GM12878 (cell line): Measurements from ENCODE around the gene IQCK. TPM values are rescaled to one million over a fixed set of nuclear protein-coding genes. Genes with fewer than 3 reads are reported as not detected.

Experiments used
- ATAC-seq: fragments of 200-7000 bp; cut with Tn5 transposase; 3 replicates; pipeline ENCODE4 v1.9.1; 2020; ENCODE audit warnings: mild to moderate bottlenecking, moderate library complexity
- BruUV-seq: library from RNA; stranded (reverse); fragments of 400-500 nt; replicated peaks from 2 replicates; lab custom pipeline; 2021; lab: Mats Ljungman, UMichigan
- CTCF ChIA-PET: fragments of 300-600 bp; sonication (Branson Sonifier 250); formaldehyde crosslinking; extraction: SDS; loops from one replicate; lab custom pipeline; 2021; ENCODE audit warnings: inconsistent platforms; lab: Yijun Ruan, JAX
- POLR2A ChIA-PET: fragments of 350-600 bp; formaldehyde crosslinking; extraction: SDS; loops from one replicate; lab custom pipeline; 2021; ENCODE audit warnings: inconsistent platforms; lab: Charles Lee
- RAD21 ChIA-PET: fragments of 300-600 bp; sonication (Branson Sonifier 250); formaldehyde crosslinking; loops from one replicate; lab custom pipeline; 2023; ENCODE audit warnings: antibody characterized with exemption; ENCODE audit not compliant: unreplicated experiment; lab: Charles Lee
- SMC1A ChIA-PET: fragments of 300-600 bp; sonication (Branson Sonifier 250); formaldehyde crosslinking; loops from one replicate; lab custom pipeline; 2023; ENCODE audit not compliant: unreplicated experiment, uncharacterized antibody; lab: Charles Lee
- DNase-seq: peaks from one replicate; pipeline ENCODE4 v3.0.0-alpha.2; 2011; ENCODE audit warnings: low read depth, low spot score
- FAIRE-seq: peaks from 3 replicates; lab custom pipeline; 2011; peaks lifted over from hg19 to GRCh38; lab: Jason Lieb, UNC
- H2AFZ ChIP-seq: 2 replicates; pipeline ENCODE4 v1.6.0; 2011; ENCODE audit warnings: low read depth, low read length, control low read depth; ENCODE audit not compliant: control insufficient read depth
- H3K27ac ChIP-seq: 2 replicates; pipeline ENCODE4 v1.5.1; 2011; ENCODE audit warnings: control low read depth; ENCODE audit not compliant: control insufficient read depth, insufficient read depth
- H3K27me3 ChIP-seq, 2 experiments: replicated peaks in 1 of 2; 2 replicates each; pipeline versions ENCODE4 v1.6.0 to v1.6.1; 2011; ENCODE audit warnings: low read length in 1 of 2; ENCODE audit not compliant: control insufficient read depth in 2 of 2, insufficient read depth in 2 of 2
- H3K36me3 ChIP-seq, 2 experiments: 2 replicates each; pipeline ENCODE4 v1.5.1; 2011; ENCODE audit warnings: low read length in 1 of 2; ENCODE audit not compliant: control insufficient read depth in 2 of 2, insufficient read depth in 2 of 2
- H3K4me1 ChIP-seq: 2 replicates; pipeline ENCODE4 v1.6.1; 2011; ENCODE audit warnings: mild to moderate bottlenecking, low read length, moderate library complexity, mixed read lengths; ENCODE audit not compliant: control insufficient read depth, insufficient read depth
- H3K4me2 ChIP-seq: 2 replicates; pipeline ENCODE4 v1.6.0; 2011; ENCODE audit warnings: control low read depth; ENCODE audit not compliant: control insufficient read depth, insufficient read depth
- H3K4me3 ChIP-seq: fragments of 200-600 bp; sonication (generic); 2 replicates; pipeline ENCODE4 v1.5.1; 2016
- H3K79me2 ChIP-seq: 2 replicates; pipeline ENCODE4 v1.6.0; 2011; ENCODE audit warnings: low read length; ENCODE audit not compliant: control insufficient read depth, insufficient read depth
- H3K9ac ChIP-seq: 2 replicates; pipeline ENCODE4 v1.8.0; 2011; ENCODE audit warnings: low read length, control low read depth, mixed read lengths; ENCODE audit not compliant: control insufficient read depth, insufficient read depth
- H3K9me3 ChIP-seq: replicated peaks from 3 replicates; pipeline ENCODE4 v1.5.1; 2011; ENCODE audit warnings: mild to moderate bottlenecking, low read length; ENCODE audit not compliant: control insufficient read depth, insufficient read depth
- H4K20me1 ChIP-seq: 2 replicates; pipeline ENCODE4 v1.6.0; 2011; ENCODE audit not compliant: control insufficient read depth, insufficient read depth
- ATF7 ChIP-seq: fragments of 450-650 bp; IDR thresholded peaks from 2 replicates; pipeline ENCODE4 v1.6.1; 2016; ENCODE audit warnings: low read depth, mild to moderate bottlenecking
- CBX3 ChIP-seq: fragments of 200-600 bp; sonication (generic); IDR thresholded peaks from 2 replicates; pipeline ENCODE4 v1.6.1; 2016; ENCODE audit warnings: low read depth, borderline replicate concordance
- CBX5 ChIP-seq: sonication (generic); IDR thresholded peaks from 2 replicates; pipeline ENCODE4 v1.6.1; 2016; ENCODE audit warnings: low read depth, moderate library complexity, mild to moderate bottlenecking, inconsistent platforms
- CHD1 ChIP-seq: IDR thresholded peaks from 2 replicates; pipeline ENCODE4 v1.6.1; 2012; ENCODE audit warnings: low read depth, low read length, improper control_type of control experiment
- CHD4 ChIP-seq: fragments of 200-600 bp; sonication (generic); IDR thresholded peaks from 2 replicates; pipeline ENCODE4 v1.6.1; 2016; ENCODE audit warnings: mild to moderate bottlenecking
- HCFC1 ChIP-seq: fragments of 150-350 bp; IDR thresholded peaks from 2 replicates; pipeline ENCODE4 v1.6.1; 2014; ENCODE audit warnings: low read length
- HDAC2 ChIP-seq: fragments of 200-600 bp; sonication (generic); IDR thresholded peaks from 2 replicates; pipeline ENCODE4 v1.6.1; 2017
- HDGF ChIP-seq: fragments of 450-650 bp; IDR thresholded peaks from 2 replicates; pipeline ENCODE4 v1.6.1; 2016; ENCODE audit warnings: antibody characterized with exemption
- IRF4 ChIP-seq: IDR thresholded peaks from 2 replicates; pipeline ENCODE4 v1.6.1; 2011; ENCODE audit warnings: low read depth, low read length
- KLF5 ChIP-seq: fragments of 450-650 bp; IDR thresholded peaks from 2 replicates; pipeline ENCODE4 v1.6.1; 2014; ENCODE audit warnings: mild to moderate bottlenecking; ENCODE audit not compliant: partially characterized antibody
- MEF2A ChIP-seq: IDR thresholded peaks from 2 replicates; pipeline ENCODE4 v1.6.1; 2011; ENCODE audit warnings: low read depth, mild to moderate bottlenecking, low read length, moderate library complexity; ENCODE audit not compliant: insufficient read depth
- NBN ChIP-seq: fragments of 450-650 bp; IDR thresholded peaks from 2 replicates; pipeline ENCODE4 v1.6.1; 2016
- NR2C2 ChIP-seq: IDR thresholded peaks from 2 replicates; pipeline ENCODE4 v1.6.1; 2011; ENCODE audit warnings: borderline replicate concordance, low read depth; ENCODE audit not compliant: control insufficient read depth, insufficient read length
- POLR2AphosphoS5 ChIP-seq: IDR thresholded peaks from 2 replicates; pipeline ENCODE4 v1.6.1; 2011; ENCODE audit warnings: mild to moderate bottlenecking, low read length, inconsistent platforms
- SUPT20H ChIP-seq: IDR thresholded peaks from 2 replicates; pipeline ENCODE4 v1.6.1; 2011; ENCODE audit warnings: low read depth, mild to moderate bottlenecking, low read length, moderate library complexity, borderline replicate concordance; ENCODE audit not compliant: control insufficient read depth
- ZNF274 ChIP-seq: IDR thresholded peaks from one replicate; pipeline ENCODE4 v1.8.0; 2011; ENCODE audit not compliant: insufficient read length, insufficient read depth
- WGBS: methylation state at CpG from one replicate; pipeline ENCODE4 v1.1.6; 2016; ENCODE audit warnings: low lambda C conversion rate; ENCODE audit not compliant: insufficient replicate concordance, insufficient coverage; ENCODE audit errors: missing lambda C conversion rate; 5-methylcytosine and 5-hydroxymethylcytosine counted together
- in situ Hi-C: fragments of 300-500 bp; cut with MboI; formaldehyde crosslinking; loops from 9 replicates; pipeline ENCODE4 v1.14.3; 2018; ENCODE audit warnings: mixed read lengths
- intact Hi-C: fragments of 100-400 bp; cut with micrococcal nuclease; formaldehyde crosslinking; loops from one replicate; pipeline ENCODE4 v1.14.2; 2022; ENCODE audit not compliant: unreplicated experiment
- polyA plus RNA-seq, 11 experiments: library from polyadenylated mRNA; depleted of rRNA in 4 of 11; unstranded in 6 of 11; stranded (reverse) in 5 of 11; fragments of >200 nt; fragmentation: Nextera tagmentation in 4 of 11; fragmentation: Illumina TruSeq in 1 of 11; extraction: Ambion mirVana in 4 of 11; extraction: Trizol in 1 of 11; gene quantifications; 1 replicate in 1 of 11; 2 replicates in 10 of 11; pipeline versions ENCODE4 v1.2.1 to v1.2.3, GENCODE V29; 2011 to 2016; ENCODE audit warnings: inconsistent platforms in 2 of 11, missing spikeins in 2 of 11, low read depth in 1 of 11
- total RNA-seq, 4 experiments: library from RNA; depleted of rRNA in 3 of 4; stranded (reverse); fragments of >200 nt in 3 of 4; fragmentation: Illumina TruSeq in 1 of 4; extraction: Trizol in 1 of 4; gene quantifications; 2 replicates each; pipeline versions ENCODE4 v1.2.1 to v1.2.3, GENCODE V29; 2013 to 2021
- TF ChIP-seq, protein P1 (sequence below): fragments of 450-650 bp; conservative IDR thresholded peaks from 2 replicates; pipeline ENCODE4 v1.6.1; 2017; ENCODE audit warnings: mild to moderate bottlenecking, moderate library complexity

Gene IQCK
- total and polyA plus RNA-seq, 10 of the 15 experiments (the other 5 are each of a cell fraction or from before 2014, with no cell fraction given): 1.0 to 4.2 (median 2.4) TPM

- no peak overlapping the region for H2AFZ ChIP-seq
- intact Hi-C loops (loop anchor here (10.0 kb wide), 1 partner anchor 54 kb away; no protein-coding TSS in a partner anchor), in situ Hi-C loops (no loop called here)
- FAIRE-seq (no peak), ATAC-seq (no peak), DNase-seq (no peak)
- H3K27me3 ChIP-seq: no peaks in the 10 kb centered on the region
- no peaks in the 10 kb centered on the region for H3K79me2 ChIP-seq
- ChIA-PET RAD21 (no interaction called here), POLR2A (no interaction called here), CTCF (no interaction called here), SMC1A (no interaction called here)
- no peaks in the 10 kb centered on the region for H4K20me1 ChIP-seq
- WGBS: 45% methylated on average over 9 of the region's 9 CpGs
- no peaks in the 10 kb centered on the region for H3K4me1 ChIP-seq
- BruUV-seq: no TSS peak
- TF ChIP-seq POLR2AphosphoS5: no peak
- TF ChIP-seq CHD1: no peak
- no peak for TF ChIP-seq NBN
- TF ChIP-seq MEF2A: no peak
- no peak for TF ChIP-seq HDAC2
- TF ChIP-seq HDGF: no peak
- TF ChIP-seq SUPT20H: no peak
- TF ChIP-seq KLF5: no peak
- TF ChIP-seq CHD4: no peak
- TF ChIP-seq HCFC1: no peak
- no peak overlapping the region for H3K27ac ChIP-seq
- no peak overlapping the region for H3K9ac ChIP-seq
- H3K4me2 ChIP-seq: no peak overlapping the region
- H3K36me3 ChIP-seq: no peaks in the 10 kb centered on the region
- H3K9me3 ChIP-seq: no peaks in the 10 kb centered on the region
- H3K4me3 ChIP-seq: no peak overlapping the region
These were observed 141.1 kb downstream of the IQCK start for GRCh38 chr16:19859166-19859565.

DNA sequence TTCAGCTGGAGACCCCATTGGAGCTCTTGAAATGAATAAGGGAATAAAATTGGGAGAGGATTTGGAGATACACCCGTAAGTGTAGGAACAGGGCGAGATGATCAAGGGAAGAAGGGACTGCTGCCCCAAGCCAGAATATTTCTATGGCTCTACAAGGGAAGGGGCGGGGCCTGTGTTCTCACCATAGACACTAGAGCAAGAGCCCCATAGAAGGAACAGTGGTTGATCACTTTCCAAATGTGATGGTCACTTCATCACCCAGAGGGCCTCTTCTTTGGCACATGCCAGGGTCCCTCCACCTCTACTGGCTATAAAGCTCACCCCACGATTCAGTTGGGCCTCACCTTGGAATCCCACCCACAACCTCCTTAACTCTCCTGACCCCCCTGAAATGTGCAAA, 141.5 kb downstream of the IQCK start:
- RAD21 ChIA-PET: no interaction called here
- DNase-seq: no peak
- intact Hi-C loops: loop anchor here (10.0 kb wide), 1 partner anchor 55 kb away; no protein-coding TSS in a partner anchor

More for the DNA sequence above, 141.5 kb downstream of the IQCK start:
- ChIA-PET CTCF (no interaction called here), SMC1A (no interaction called here), POLR2A (no interaction called here)
- no peak for ATAC-seq
- no peak for FAIRE-seq
- Histone ChIP-seq H3K36me3 (no peaks in the 10 kb centered on the region), H3K27ac (no peak overlapping the region), H2AFZ (no peak overlapping the region), H3K9me3 (no peaks in the 10 kb centered on the region), H3K79me2 (no peaks in the 10 kb centered on the region), H3K9ac (no peak overlapping the region), H3K4me1 (no peaks in the 10 kb centered on the region), H3K4me2 (no peak overlapping the region)
- TF ChIP-seq ATF7 (no peak), NR2C2 (no peak), ZNF274 (no peak), IRF4 (no peak), CBX3 (no peak), CBX5 (no peak)
- TF ChIP-seq, protein P1, sequence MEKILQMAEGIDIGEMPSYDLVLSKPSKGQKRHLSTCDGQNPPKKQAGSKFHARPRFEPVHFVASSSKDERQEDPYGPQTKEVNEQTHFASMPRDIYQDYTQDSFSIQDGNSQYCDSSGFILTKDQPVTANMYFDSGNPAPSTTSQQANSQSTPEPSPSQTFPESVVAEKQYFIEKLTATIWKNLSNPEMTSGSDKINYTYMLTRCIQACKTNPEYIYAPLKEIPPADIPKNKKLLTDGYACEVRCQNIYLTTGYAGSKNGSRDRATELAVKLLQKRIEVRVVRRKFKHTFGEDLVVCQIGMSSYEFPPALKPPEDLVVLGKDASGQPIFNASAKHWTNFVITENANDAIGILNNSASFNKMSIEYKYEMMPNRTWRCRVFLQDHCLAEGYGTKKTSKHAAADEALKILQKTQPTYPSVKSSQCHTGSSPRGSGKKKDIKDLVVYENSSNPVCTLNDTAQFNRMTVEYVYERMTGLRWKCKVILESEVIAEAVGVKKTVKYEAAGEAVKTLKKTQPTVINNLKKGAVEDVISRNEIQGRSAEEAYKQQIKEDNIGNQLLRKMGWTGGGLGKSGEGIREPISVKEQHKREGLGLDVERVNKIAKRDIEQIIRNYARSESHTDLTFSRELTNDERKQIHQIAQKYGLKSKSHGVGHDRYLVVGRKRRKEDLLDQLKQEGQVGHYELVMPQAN: no peak
- TF ChIP-seq, all 136 proteins: peak for 0
- WGBS: 31% methylated on average over 4 of the region's 4 CpGs
- in situ Hi-C loops: no loop called here
- BruUV-seq: no TSS peak
- H4K20me1 ChIP-seq: no peaks in the 10 kb centered on the region
- H3K4me3 ChIP-seq: no peak overlapping the region
- no peaks in the 10 kb centered on the region for H3K27me3 ChIP-seq
